Mucosa of descending colon (tissue), 3 donors: Measurements from ENCODE around the gene DLX4. TPM values are rescaled to one million over a fixed set of nuclear protein-coding genes. Genes with fewer than 3 reads are reported as not detected.

Experiments
- ATAC-seq: fragments of 200-7000 bp; cut with Tn5 transposase; one replicate; pipeline ENCODE4 v1.9.1; 2020; ENCODE audit warnings: mild to moderate bottlenecking, moderate library complexity
- DNase-seq, 3 donors: peaks; one replicate each; pipeline ENCODE4 v3.0.0-alpha.2; 2020
- H3K36me3 ChIP-seq: fragments of 200-600 bp; one replicate; pipeline ENCODE4 v1.8.0; 2021; ENCODE audit warnings: low read depth, mild to moderate bottlenecking
- H3K4me1 ChIP-seq: fragments of 200-600 bp; one replicate; pipeline ENCODE4 v1.8.0; 2021; ENCODE audit warnings: low read depth, mild to moderate bottlenecking
- H3K4me3 ChIP-seq: fragments of 200-600 bp; one replicate; pipeline ENCODE4 v1.8.0; 2021; ENCODE audit warnings: mild to moderate bottlenecking
- H3K9me3 ChIP-seq: fragments of 200-600 bp; one replicate; pipeline ENCODE4 v1.8.0; 2021; ENCODE audit warnings: mild to moderate bottlenecking
- intact Hi-C, 2 donors: fragments of 100-400 bp; cut with DNase I in 1 of 2; cut with micrococcal nuclease in 1 of 2; formaldehyde crosslinking; loops; one replicate each; pipeline versions ENCODE4 v1.11.0 to v1.11.1; 2022; cut with DNase I, micrococcal nuclease
- total RNA-seq, 3 donors: library from RNA; stranded (reverse); fragmentation: NEBNext Ultra II Directional in 2 of 3; extraction: Animal tissue kit (Norgen Biotek cat#: 25700) in 2 of 3; gene quantifications; one replicate each; pipeline versions ENCODE4 v1.2.1 to v1.2.4, GENCODE V29; 2021 to 2023
- TF ChIP-seq, protein P1 (sequence below): fragments of 200-600 bp; IDR thresholded peaks from one replicate; pipeline ENCODE4 v1.8.0; 2022; ENCODE audit warnings: antibody characterized with exemption, mild to moderate bottlenecking
- donor health status: DM: no; HTN: no; CAD: no; lungs with moderate emphysema.
- donor health status: DM: no; HTN: no; CAD: no.
- donor health status: DM: no; HTN: yes; CAD: no.

Gene DLX4
- total RNA-seq, 3 donors from 2014 or later = 0.14 to 0.60 (median 0.24) TPM

- Histone ChIP-seq H3K36me3 (no peaks in the 10 kb centered on the region), H3K4me1 (peaks cover 19% of the 10 kb centered on the region), H3K4me3 (no peak overlapping the region), H3K9me3 (no peaks in the 10 kb centered on the region)
- peak; percentile 50 to 72 (median 55) for DNase-seq
- intact Hi-C loops = loop anchor here (2.0 to 10.0 kb wide), 3 partner anchors 48 to 432 kb away; no protein-coding TSS in a partner anchor
- TF ChIP-seq, protein P1, sequence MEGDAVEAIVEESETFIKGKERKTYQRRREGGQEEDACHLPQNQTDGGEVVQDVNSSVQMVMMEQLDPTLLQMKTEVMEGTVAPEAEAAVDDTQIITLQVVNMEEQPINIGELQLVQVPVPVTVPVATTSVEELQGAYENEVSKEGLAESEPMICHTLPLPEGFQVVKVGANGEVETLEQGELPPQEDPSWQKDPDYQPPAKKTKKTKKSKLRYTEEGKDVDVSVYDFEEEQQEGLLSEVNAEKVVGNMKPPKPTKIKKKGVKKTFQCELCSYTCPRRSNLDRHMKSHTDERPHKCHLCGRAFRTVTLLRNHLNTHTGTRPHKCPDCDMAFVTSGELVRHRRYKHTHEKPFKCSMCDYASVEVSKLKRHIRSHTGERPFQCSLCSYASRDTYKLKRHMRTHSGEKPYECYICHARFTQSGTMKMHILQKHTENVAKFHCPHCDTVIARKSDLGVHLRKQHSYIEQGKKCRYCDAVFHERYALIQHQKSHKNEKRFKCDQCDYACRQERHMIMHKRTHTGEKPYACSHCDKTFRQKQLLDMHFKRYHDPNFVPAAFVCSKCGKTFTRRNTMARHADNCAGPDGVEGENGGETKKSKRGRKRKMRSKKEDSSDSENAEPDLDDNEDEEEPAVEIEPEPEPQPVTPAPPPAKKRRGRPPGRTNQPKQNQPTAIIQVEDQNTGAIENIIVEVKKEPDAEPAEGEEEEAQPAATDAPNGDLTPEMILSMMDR = peak; percentile 95
- ATAC-seq = peak; percentile 63
These were observed 27.7 kb downstream of the DLX4 start for GRCh38 chr17:49996495-49997300.

- TF ChIP-seq, protein P1 = no peak
- peaks cover 19% of the 10 kb centered on the region for H3K4me1 ChIP-seq
- no peak for DNase-seq
- H3K36me3 ChIP-seq = no peaks in the 10 kb centered on the region
- ATAC-seq = no peak
- intact Hi-C loops = loop anchor here (2.0 to 10.0 kb wide), 3 partner anchors 48 to 432 kb away; no protein-coding TSS in a partner anchor
- H3K4me3 ChIP-seq = no peak overlapping the region
- no peaks in the 10 kb centered on the region for H3K9me3 ChIP-seq
These were observed 28.3 kb downstream of the DLX4 start for GRCh38 chr17:49997301-49997650.

DNA sequence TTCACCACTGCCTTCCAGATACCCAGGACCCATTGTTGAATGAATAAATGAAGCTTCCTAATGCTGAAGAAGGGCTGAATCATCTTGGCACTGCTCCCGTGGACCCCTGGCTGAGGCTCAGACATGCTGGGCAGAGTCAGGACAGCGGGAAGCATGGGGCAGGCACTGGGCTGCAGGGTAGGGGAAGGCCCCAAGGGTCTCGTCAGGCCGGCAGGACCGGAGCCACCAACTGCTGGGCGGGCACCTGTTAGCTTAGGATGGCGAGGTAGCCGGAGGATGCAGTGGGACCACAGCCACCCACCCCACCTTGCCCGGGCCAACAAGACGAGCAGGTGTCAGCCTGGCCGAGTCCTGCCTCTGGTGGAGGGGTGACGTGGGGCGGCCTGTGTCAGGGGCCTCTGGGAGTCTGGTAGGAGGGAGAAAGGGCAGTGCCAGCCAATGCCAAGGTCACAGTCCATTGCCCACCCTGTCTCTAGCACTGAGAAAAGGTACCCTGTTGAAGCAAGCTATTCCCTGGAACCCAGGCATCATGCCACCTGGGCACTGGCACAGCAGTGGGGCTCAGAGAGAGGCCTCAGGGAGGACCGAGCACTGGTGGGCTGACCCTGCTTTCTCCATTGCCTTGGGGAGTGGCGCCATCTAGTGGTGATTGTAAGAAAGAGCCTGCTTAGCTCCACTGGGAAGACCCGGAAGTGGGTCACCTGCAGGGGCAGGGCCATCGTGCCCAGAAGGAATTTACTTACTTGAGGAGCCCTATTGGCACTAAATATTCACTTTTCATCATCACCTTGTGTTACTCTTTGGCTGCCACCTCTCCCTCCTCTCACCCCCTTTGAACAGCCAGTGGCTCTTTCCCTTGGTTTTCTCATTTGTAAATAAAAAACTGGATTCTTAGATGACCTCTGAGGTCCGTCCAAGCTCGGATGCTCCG lies 29.0 kb downstream of the DLX4 start:
- Histone ChIP-seq H3K36me3 (no peaks in the 10 kb centered on the region), H3K4me3 (no peak overlapping the region), H3K9me3 (no peaks in the 10 kb centered on the region), H3K4me1 (peaks cover 19% of the 10 kb centered on the region)
- DNase-seq (peak; percentile 63 to 77 (median 75)), ATAC-seq (peak; percentile 87)
- intact Hi-C loops = loop anchor here (2.0 to 10.0 kb wide), 3 partner anchors 49 to 433 kb away; no protein-coding TSS in a partner anchor
- TF ChIP-seq, protein P1 = peak; percentile 90

DNA sequence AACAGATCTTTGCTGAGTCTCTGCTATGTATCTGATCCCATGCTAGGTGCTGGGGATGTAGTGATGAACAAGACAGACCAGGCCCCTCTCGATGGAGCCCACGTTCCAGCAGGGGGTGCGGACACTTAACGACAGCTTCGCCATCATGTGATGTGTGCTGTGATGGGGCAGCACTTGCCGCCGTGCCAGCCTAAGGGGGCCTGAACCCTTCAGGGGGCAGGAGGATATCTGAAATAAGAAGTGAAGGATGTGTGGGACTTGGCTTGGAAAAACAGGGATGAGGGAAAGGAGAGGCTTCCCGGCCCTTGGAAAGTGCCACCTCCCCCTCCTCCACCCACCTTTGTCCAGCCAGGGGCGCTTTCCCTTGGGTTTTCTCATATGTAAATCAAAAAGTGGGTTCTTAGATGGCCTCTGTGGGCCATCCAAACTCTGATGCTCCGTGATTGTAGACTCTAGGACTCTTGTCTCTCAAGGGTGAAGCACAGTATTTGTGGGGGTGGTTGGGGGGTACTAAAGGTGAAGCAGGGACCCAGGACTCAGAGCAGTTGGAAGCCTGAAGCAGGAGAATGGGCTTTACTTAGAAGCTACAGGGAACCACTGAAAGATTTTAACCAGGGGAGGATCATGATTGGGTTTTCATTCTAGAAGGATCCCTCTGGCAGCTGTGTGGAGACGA lies 30.0 kb downstream of the DLX4 start:
- TF ChIP-seq, protein P1 = no peak

DNA sequence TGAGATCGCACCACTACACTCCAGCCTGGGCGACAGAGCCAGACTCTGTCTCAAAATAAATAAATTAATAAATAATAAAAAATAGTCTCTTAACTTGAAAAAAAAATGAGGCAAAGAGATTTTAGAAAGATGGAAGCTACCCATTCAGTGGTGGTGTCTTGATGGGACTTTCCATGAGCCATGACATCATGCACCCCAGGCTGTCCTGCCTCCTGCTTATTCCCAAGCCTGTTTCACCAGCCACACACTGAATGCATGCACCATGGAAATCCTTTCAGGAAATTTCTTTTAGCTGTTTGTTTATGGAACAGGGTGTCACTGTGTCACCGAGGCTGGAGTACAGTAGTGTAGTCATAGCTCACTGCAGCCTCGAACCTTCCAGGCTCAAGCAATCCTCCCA lies 34.9 kb downstream of the DLX4 start:
- no peak for ATAC-seq
- Histone ChIP-seq H3K4me3 (no peak overlapping the region), H3K4me1 (no peaks in the 10 kb centered on the region), H3K36me3 (no peaks in the 10 kb centered on the region), H3K9me3 (no peaks in the 10 kb centered on the region)
- intact Hi-C loops = loop anchor here in 1 of 2 donors (5.0 kb wide), 1 partner anchor 137 kb away; no protein-coding TSS in a partner anchor
- DNase-seq = peak in 1 of 3 donors; percentile 5
- TF ChIP-seq, protein P1 = no peak

More for the DNA sequence above, 30.0 kb downstream of the DLX4 start:
- Histone ChIP-seq H3K36me3 (no peaks in the 10 kb centered on the region), H3K4me1 (peaks cover 9% of the 10 kb centered on the region), H3K9me3 (no peaks in the 10 kb centered on the region), H3K4me3 (no peak overlapping the region)
- DNase-seq (no peak), ATAC-seq (no peak)
- intact Hi-C loops = loop anchor here (5.0 to 10.0 kb wide), 2 partner anchors 122 to 434 kb away; no protein-coding TSS in a partner anchor
